OCI-LY1 (cell line): Measurements from ENCODE around the gene RGPD4.
"Not testable (repeated sequence)": the region's sequence is repeated elsewhere in the genome, so short reads cannot be mapped to it uniquely, and the experiment has no call there.

Source experiments
- H2AFZ ChIP-seq: fragments of 200-600 bp; sonication (generic), shearing (Covaris generic); 2 replicates; pipeline ENCODE4 v1.6.0; 2014; ENCODE audit warnings: antibody characterized with exemption, mild to moderate bottlenecking, low read length
- H3F3A ChIP-seq: fragments of 200-600 bp; sonication (generic), shearing (Covaris generic); 2 replicates; pipeline ENCODE4 v1.6.0; 2014; ENCODE audit warnings: mild to moderate bottlenecking, antibody characterized with exemption, low read length, moderate library complexity; ENCODE audit not compliant: insufficient read depth
- H3K27ac ChIP-seq: fragments of 200-600 bp; sonication (generic); 2 replicates; pipeline ENCODE4 v1.5.1; 2014; ENCODE audit warnings: low read length, mixed run types, mild to moderate bottlenecking, low read depth; ENCODE audit not compliant: poor library complexity, severe bottlenecking
- H3K27me3 ChIP-seq: fragments of 200-600 bp; sonication (generic); 2 replicates; pipeline ENCODE4 v1.6.0; 2014; ENCODE audit warnings: antibody characterized with exemption, mild to moderate bottlenecking, low read length, moderate library complexity; ENCODE audit not compliant: insufficient read depth
- H3K36me3 ChIP-seq: fragments of 200-600 bp; sonication (generic); 2 replicates; pipeline ENCODE4 v1.6.1; 2014; ENCODE audit warnings: mild to moderate bottlenecking, antibody characterized with exemption, low read length, moderate library complexity, mixed read lengths; ENCODE audit not compliant: insufficient read depth
- H3K4me1 ChIP-seq: fragments of 200-600 bp; sonication (generic); 2 replicates; pipeline ENCODE4 v1.5.1; 2014; ENCODE audit warnings: mild to moderate bottlenecking, low read length, moderate library complexity; ENCODE audit not compliant: insufficient read depth, severe bottlenecking
- H3K4me2 ChIP-seq: fragments of 200-600 bp; sonication (generic), shearing (Covaris generic); 2 replicates; pipeline ENCODE4 v1.6.1; 2014; ENCODE audit warnings: low read length
- H3K4me3 ChIP-seq: fragments of 200-600 bp; sonication (generic); 2 replicates; pipeline ENCODE4 v1.5.1; 2014; ENCODE audit warnings: low read length, low read depth, mild to moderate bottlenecking, mixed read lengths; ENCODE audit not compliant: poor library complexity, severe bottlenecking
- H3K79me2 ChIP-seq: fragments of 200-600 bp; shearing (Covaris generic); 2 replicates; pipeline ENCODE4 v1.6.1; 2016; ENCODE audit warnings: mixed run types, low read length, mixed read lengths; ENCODE audit not compliant: insufficient read depth
- H3K9ac ChIP-seq: fragments of 200-600 bp; sonication (generic), shearing (Covaris generic); 2 replicates; pipeline ENCODE4 v1.6.1; 2014; ENCODE audit warnings: mild to moderate bottlenecking, low read length, mixed read lengths
- H3K9me2 ChIP-seq: fragments of 200-600 bp; sonication (generic), shearing (Covaris generic); 2 replicates; pipeline ENCODE4 v1.6.1; 2014; ENCODE audit warnings: low read depth, mild to moderate bottlenecking, low read length, mixed read lengths
- H3K9me3 ChIP-seq: fragments of 200-600 bp; shearing (Covaris generic); 2 replicates; pipeline ENCODE4 v1.6.1; 2014; ENCODE audit warnings: low read length, mixed read lengths
- H4K20me1 ChIP-seq: fragments of 200-600 bp; sonication (generic), shearing (Covaris generic); 2 replicates; pipeline ENCODE4 v1.6.0; 2016; ENCODE audit warnings: mild to moderate bottlenecking, low read length; ENCODE audit not compliant: insufficient read depth
- CTCF ChIP-seq: fragments of 200-600 bp; sonication (generic), shearing (Covaris generic); IDR thresholded peaks from 2 replicates; pipeline ENCODE4 v1.5.1; 2017; ENCODE audit warnings: mild to moderate bottlenecking, antibody characterized with exemption, low read length, moderate library complexity, mixed read lengths
- EZH2 ChIP-seq: fragments of 200-600 bp; sonication (generic), shearing (Covaris generic); IDR thresholded peaks from 2 replicates; pipeline ENCODE4 v1.8.0; 2017; ENCODE audit warnings: borderline replicate concordance, mixed run types, mild to moderate bottlenecking, antibody characterized with exemption, low read length, moderate library complexity, mixed read lengths

The RGPD4 gene

DNA sequence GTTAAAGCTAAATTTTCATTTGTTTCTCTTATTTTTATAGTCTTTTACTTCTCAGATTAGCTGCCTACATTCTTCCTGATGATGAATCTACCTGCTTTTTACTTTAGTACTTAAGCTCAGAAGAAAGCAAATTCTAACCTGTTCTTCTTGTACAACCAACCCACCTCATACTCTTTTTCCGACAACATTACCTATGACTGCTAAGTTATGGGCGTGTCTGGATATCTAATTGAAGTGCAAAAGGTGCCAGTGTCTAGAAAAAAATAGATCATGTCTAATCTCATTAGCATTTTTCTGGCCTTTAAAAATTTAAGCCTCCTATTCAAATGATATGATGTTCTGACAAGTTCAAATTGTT lies 1.5 kb upstream of the RGPD4 start:
- no peaks in the 10 kb centered on the region for H3K79me2 ChIP-seq
- H3K9me3 ChIP-seq: no peaks in the 10 kb centered on the region
- H4K20me1 ChIP-seq: no peaks in the 10 kb centered on the region
- TF ChIP-seq CTCF (no peak), EZH2 (no peak)
- no peaks in the 10 kb centered on the region for H3K4me1 ChIP-seq
- H3K9me2 ChIP-seq: no peaks in the 10 kb centered on the region
- H3K27me3 ChIP-seq: no peaks in the 10 kb centered on the region
- no peak overlapping the region for H3K4me3 ChIP-seq
- H2AFZ ChIP-seq: no peak overlapping the region
- no peak overlapping the region for H3K9ac ChIP-seq
- H3K36me3 ChIP-seq: no peaks in the 10 kb centered on the region
- no peak overlapping the region for H3K4me2 ChIP-seq
- no peak overlapping the region for H3K27ac ChIP-seq
- no peaks in the 10 kb centered on the region for H3F3A ChIP-seq

- not testable (repeated sequence) for H3K27ac ChIP-seq, H2AFZ ChIP-seq, H3K4me2 ChIP-seq, H3F3A ChIP-seq, H3K9me3 ChIP-seq, H3K36me3 ChIP-seq, H3K27me3 ChIP-seq, H4K20me1 ChIP-seq, H3K9me2 ChIP-seq, H3K9ac ChIP-seq, H3K4me1 ChIP-seq, H3K4me3 ChIP-seq, H3K79me2 ChIP-seq
Measured at GRCh38 chr2:107829514-107829913, 2.8 kb downstream of the RGPD4 start.

- not testable (repeated sequence) for H3K9ac ChIP-seq, H3K9me2 ChIP-seq, H3K27ac ChIP-seq, H3K36me3 ChIP-seq, H3K9me3 ChIP-seq, H3F3A ChIP-seq, H2AFZ ChIP-seq, H4K20me1 ChIP-seq, H3K4me1 ChIP-seq, H3K4me2 ChIP-seq, H3K4me3 ChIP-seq, H3K27me3 ChIP-seq, H3K79me2 ChIP-seq
Measured at GRCh38 chr2:107833152-107833551, 6.5 kb downstream of the RGPD4 start.

GRCh38 chr2:107833618-107834017 lies 6.9 kb downstream of the RGPD4 start:
- H3K9me3 ChIP-seq, H3K4me1 ChIP-seq, H3K4me2 ChIP-seq, H3K9me2 ChIP-seq, H3K9ac ChIP-seq, H3K27ac ChIP-seq, H3K4me3 ChIP-seq, H3F3A ChIP-seq, H3K79me2 ChIP-seq, H3K27me3 ChIP-seq, H3K36me3 ChIP-seq, H4K20me1 ChIP-seq, H2AFZ ChIP-seq: not testable (repeated sequence)

GRCh38 chr2:107916121-107916520 lies 89.4 kb downstream of the RGPD4 start:
- not testable (repeated sequence) for H2AFZ ChIP-seq, H3K4me2 ChIP-seq, H3K9me3 ChIP-seq, H3F3A ChIP-seq, H4K20me1 ChIP-seq, H3K9ac ChIP-seq, H3K27ac ChIP-seq, H3K27me3 ChIP-seq, H3K9me2 ChIP-seq, H3K4me1 ChIP-seq, H3K36me3 ChIP-seq, H3K79me2 ChIP-seq, H3K4me3 ChIP-seq

- H2AFZ ChIP-seq, H3K4me3 ChIP-seq, H3K9me3 ChIP-seq, H3K36me3 ChIP-seq, H3K27ac ChIP-seq, H3K4me1 ChIP-seq, H4K20me1 ChIP-seq, H3K79me2 ChIP-seq, H3K27me3 ChIP-seq, H3F3A ChIP-seq, H3K9ac ChIP-seq, H3K9me2 ChIP-seq, H3K4me2 ChIP-seq: not testable (repeated sequence)
Measured at GRCh38 chr2:107916696-107917370, 90.1 kb downstream of the RGPD4 start.
